Measurements from ENCODE around the gene BCL7A.

DNA sequence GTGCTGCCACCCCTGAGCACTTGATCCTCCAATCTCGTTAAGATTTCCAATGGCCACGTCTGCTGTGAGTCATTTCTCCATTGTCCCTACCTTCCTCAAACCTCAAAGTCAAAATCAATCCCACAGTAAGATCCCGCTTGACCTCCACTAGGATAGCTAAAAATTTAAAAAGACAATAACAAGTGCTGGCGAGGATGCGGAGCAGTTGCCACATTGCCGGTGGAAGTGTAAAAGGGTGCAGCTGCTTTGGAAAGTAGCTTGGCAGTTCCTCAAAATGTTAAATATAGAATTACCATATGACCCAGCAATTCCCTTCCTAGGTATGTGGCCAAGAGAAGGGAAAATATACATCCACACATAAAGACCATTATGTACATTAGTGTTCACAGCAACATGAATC lies 9.5 kb upstream of the BCL7A start:
- TF ChIP-seq, protein P1, sequence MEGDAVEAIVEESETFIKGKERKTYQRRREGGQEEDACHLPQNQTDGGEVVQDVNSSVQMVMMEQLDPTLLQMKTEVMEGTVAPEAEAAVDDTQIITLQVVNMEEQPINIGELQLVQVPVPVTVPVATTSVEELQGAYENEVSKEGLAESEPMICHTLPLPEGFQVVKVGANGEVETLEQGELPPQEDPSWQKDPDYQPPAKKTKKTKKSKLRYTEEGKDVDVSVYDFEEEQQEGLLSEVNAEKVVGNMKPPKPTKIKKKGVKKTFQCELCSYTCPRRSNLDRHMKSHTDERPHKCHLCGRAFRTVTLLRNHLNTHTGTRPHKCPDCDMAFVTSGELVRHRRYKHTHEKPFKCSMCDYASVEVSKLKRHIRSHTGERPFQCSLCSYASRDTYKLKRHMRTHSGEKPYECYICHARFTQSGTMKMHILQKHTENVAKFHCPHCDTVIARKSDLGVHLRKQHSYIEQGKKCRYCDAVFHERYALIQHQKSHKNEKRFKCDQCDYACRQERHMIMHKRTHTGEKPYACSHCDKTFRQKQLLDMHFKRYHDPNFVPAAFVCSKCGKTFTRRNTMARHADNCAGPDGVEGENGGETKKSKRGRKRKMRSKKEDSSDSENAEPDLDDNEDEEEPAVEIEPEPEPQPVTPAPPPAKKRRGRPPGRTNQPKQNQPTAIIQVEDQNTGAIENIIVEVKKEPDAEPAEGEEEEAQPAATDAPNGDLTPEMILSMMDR (IDR thresholded peaks at IDR 0.05; ENCODE audit: low read length): no peak
- no peak for TF ChIP-seq EZH2 (IDR thresholded peaks at IDR 0.05; ENCODE audit: borderline replicate concordance, low read length)

Data from OCI-LY1 (cell line).